Measurements from ENCODE around the gene SHC2. TPM values are rescaled to one million over a fixed set of nuclear protein-coding genes. Genes with fewer than 3 reads are reported as not detected.
A peak's percentile ranks its signal among the peaks of the same experiment; 100 is the strongest.

The SHC2 gene
- total RNA-seq, 1 donor from 2014 or later = 2.1 TPM

DNA sequence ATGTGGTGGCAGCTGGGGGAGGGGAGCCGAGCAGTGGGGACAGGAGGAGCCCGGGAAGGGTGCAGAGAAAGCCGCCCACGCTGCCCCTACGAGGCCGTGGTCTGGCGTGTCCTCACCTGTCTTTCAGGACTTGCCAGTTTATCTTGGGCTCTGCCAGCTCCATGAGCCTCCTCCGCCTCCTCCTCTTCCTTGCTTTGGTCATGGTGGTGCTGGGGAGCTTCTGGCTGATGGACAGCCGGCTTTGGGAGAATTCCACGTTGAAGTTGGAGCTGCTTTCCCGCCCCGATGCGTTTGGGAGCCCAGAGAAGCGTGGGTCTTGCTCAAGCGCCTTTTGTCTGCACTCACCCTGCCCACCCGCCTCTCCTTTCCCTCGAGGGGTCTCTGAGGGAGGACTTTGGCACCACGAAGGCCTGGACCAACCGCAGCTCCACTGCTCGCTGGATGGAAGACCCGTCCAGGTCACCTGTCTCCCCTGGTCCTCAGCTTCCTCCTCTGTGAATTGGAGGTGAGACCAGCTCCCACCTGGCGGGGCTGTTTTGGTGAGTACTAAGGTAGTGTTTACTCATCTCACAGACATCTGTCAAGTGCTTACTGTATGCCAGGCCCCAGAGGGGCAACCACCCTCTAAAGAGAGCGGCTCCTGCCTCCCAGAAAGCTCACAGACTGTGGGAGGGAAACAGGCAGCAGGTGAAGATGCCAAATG lies 86.5 kb downstream of the SHC2 start:
- DNase-seq (ENCODE audit: low read depth) = no peak
- no peak overlapping the region for H3K4me3 ChIP-seq (ENCODE audit: low read depth, low read length)
- TF ChIP-seq, protein P1, sequence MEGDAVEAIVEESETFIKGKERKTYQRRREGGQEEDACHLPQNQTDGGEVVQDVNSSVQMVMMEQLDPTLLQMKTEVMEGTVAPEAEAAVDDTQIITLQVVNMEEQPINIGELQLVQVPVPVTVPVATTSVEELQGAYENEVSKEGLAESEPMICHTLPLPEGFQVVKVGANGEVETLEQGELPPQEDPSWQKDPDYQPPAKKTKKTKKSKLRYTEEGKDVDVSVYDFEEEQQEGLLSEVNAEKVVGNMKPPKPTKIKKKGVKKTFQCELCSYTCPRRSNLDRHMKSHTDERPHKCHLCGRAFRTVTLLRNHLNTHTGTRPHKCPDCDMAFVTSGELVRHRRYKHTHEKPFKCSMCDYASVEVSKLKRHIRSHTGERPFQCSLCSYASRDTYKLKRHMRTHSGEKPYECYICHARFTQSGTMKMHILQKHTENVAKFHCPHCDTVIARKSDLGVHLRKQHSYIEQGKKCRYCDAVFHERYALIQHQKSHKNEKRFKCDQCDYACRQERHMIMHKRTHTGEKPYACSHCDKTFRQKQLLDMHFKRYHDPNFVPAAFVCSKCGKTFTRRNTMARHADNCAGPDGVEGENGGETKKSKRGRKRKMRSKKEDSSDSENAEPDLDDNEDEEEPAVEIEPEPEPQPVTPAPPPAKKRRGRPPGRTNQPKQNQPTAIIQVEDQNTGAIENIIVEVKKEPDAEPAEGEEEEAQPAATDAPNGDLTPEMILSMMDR (conservative IDR thresholded peaks at IDR 0.05; ENCODE audit: low read depth, low read length) = no peak

DNA sequence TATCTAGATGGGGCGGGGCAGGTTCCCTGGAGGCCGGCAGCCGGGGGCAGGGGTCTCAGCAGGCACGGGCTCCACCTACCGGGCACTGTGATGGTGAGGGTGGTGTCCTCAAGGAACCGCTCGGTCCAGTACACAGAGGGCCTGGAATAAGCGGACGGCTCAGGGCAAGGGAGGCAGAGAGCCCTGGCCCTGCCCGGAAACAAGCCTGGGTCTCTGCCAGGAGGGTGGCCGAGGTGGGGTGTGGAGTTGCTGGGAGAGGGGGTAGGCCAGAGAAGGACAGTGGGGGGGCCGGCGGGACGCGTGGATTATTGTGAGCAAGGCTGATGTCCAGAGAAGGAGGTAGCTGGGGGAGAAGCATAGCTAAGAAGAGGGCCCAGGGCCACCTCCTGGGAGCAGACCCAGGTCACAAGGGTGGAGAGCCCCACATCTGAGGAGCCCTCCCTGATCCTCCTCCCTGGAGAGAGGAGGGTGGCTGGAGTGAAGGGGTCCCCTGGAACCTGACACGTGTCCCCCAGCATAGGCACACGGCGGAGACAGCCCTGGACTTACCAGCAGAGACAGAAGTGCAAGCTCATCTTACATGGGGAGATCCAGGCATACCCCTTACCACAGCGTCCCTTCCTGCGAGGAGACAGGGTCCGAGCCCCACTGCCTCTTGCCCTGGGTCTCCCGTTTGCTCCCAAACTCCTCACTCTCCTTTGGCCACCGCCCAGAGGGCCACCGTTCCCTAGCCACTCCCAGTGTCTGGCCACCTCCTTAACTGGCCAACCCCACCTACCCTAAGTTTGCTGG lies 87.2 kb downstream of the SHC2 start:
- H3K4me3 ChIP-seq (ENCODE audit: low read depth, low read length) = no peak overlapping the region
- TF ChIP-seq, protein P1 (conservative IDR thresholded peaks at IDR 0.05; ENCODE audit: low read depth, low read length) = no peak
- no peak for DNase-seq (ENCODE audit: low read depth)

DNA sequence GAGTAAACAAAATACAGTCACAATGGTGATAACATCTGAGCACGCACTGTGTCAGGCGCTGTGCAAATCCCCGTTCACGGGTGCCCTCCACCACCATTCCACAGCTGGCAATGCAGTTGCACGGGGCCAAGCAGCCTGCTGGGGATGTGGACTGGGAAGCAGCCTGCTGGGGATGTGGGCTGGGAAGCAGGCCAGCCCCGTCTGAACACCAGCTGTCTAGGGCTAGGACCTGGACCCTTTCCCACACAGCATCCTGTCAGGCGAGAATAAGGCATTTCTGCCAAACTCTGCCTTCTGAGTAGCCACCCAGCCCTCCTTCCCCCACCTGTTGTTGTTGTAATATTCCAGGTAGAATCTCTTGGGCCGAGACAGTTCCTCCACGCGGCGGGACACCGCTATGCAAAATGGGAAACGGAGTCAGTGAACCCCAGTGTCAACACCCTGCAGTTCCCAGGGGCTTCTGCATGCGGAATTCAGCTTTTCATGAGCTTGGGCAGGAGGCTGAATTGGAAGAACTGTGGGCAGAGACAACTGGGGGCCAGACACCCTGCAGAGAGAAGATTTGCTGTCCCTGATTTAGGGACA lies 88.4 kb downstream of the SHC2 start:
- TF ChIP-seq, protein P1 (conservative IDR thresholded peaks at IDR 0.05; ENCODE audit: low read depth, low read length) = no peak
- no peak overlapping the region for H3K4me3 ChIP-seq (ENCODE audit: low read depth, low read length)
- DNase-seq (ENCODE audit: low read depth) = no peak

DNA sequence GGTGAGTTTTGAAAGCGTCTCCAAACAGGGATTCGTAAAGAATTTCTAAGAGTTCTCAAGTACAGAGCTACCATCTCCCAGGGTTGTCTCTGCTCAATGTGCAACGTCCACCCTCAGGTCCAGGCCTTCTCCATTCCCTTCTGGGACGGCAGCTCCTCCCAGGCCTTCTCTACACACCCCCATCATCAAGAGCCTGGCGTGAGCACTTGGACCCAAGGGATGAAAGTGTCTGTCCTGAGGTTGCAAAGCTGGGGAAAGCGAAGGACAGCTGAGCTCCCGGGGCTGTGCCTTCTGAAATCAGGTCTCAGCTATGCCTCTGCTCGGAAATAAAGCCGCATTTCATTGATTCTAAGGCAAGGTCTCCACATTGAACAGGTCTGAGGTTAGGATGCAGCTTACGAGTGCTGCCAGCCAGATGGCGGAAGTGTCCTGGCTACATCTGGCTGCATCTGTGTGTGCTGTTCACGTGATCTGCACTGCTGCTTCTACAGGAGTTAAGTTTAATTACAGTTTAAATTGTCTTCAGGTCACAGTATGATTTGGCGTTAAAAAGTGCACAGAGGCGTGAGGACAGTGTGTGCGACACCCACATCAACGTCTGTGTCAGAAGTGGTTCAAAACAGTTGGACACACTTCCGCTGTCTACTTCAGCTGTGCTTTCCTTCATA lies 89.2 kb downstream of the SHC2 start:
- no peak for DNase-seq (ENCODE audit: low read depth)
- TF ChIP-seq, protein P1 (conservative IDR thresholded peaks at IDR 0.05; ENCODE audit: low read depth, low read length) = peak; percentile 30
- H3K4me3 ChIP-seq (ENCODE audit: low read depth, low read length) = no peak overlapping the region

DNA sequence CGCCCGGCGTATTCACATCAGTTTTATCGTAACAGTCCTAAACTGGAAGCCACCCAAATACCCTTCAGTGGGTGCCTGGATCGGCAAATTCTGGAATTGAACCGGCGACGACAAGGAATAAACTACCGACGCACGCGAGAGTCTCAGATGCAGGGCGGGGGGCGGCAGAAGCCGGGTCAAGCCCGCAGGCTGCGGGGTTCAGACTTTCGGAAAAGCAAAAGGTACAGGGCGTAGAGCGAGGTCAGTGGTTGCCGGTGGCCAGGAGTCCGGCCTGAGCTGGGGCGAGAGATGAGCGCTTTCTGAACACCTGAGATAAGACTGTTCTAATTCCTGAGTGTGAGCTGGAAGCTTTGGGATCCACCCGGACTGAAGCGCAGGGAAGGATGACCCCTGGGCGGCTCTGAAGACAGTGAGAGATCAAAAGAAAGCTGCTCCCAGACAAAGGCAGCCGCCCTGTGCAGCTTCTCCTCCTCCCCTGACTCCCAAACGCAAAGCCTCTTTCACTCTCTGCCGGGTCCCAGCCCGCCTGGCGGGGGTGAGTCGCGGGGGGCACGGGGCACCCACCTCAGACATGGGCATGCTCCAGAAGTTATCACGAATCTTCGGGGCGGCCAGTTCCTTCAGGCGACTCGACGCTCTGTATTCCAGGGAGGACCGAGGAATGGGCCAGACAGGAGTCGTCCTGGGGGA lies 90.0 kb downstream of the SHC2 start:
- TF ChIP-seq, protein P1 (conservative IDR thresholded peaks at IDR 0.05; ENCODE audit: low read depth, low read length) = no peak
- DNase-seq (ENCODE audit: low read depth) = no peak
- no peak overlapping the region for H3K4me3 ChIP-seq (ENCODE audit: low read depth, low read length)

DNA sequence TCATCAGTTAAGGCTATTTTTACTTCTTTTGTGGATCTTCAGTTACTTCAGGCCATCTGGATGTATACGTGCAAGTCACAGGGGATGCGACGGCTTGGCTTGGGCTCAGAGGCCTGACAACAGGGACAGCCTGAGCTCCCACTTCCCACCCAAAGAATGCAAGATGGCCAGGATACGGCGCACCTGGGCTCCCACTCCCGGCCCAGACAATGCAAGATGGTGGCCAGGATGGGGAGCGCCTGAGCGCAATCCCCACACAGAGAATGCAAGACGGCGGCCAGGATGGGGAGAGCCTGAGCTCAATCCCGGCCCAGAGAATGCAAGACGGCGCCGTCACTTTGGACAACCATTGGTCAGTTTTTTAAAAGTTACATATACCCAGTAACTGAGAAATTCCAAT lies 91.0 kb downstream of the SHC2 start:
- no peak for DNase-seq (ENCODE audit: low read depth)
- H3K4me3 ChIP-seq (ENCODE audit: low read depth, low read length) = no peak overlapping the region
- TF ChIP-seq, protein P1 (conservative IDR thresholded peaks at IDR 0.05; ENCODE audit: low read depth, low read length) = no peak

Measured in epithelial cell of proximal tubule (primary cell).